ENCODE results near the gene C4orf50. TPM values are rescaled to one million over a fixed set of nuclear protein-coding genes. Genes with fewer than 3 reads are reported as not detected.

Gene C4orf50
- total RNA-seq, 4 donors from 2014 or later, result not detected

DNA sequence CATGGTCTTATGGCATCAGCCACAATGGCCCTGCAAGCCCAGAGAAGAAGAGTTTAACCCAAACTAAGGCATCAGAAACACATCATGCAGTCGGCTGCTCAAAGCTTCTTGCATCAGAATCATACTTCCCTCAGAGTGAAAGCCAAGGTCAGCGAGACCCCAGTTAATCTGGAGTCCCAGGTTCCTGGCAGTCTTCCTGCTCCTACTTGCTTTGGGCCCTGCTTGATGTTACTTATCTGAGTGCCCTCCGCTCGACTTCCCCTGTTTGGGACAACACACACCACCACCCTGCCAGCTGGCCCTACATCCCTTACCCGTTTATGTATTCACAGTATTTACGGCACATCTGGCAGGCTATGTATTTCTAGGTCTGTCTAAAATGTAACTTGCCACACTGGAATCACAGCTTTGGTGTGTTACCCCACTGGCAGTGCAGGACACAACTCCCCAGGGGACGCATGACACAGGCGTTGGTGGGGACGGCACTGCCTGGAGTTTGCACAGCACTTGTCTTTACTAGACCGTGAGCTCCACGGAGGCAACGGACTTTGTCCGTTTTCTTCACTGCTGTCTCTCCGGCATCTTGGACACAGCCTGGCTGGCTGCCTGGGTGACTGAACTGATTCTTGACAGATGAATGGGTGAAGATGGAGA, 148.1 kb downstream of the C4orf50 start:
- DNase-seq (ENCODE audit: low spot score in 2 of 2), result no peak
- H3K36me3 ChIP-seq, result no peaks in the 10 kb centered on the region
- no peak overlapping the region for H3K27ac ChIP-seq
- WGBS, result 81% methylated on average over 9 of the region's 14 CpGs
- H3K4me3 ChIP-seq, result no peak overlapping the region
- H3K9me3 ChIP-seq, result no peaks in the 10 kb centered on the region
- H3K4me1 ChIP-seq, result peaks cover 4% of the 10 kb centered on the region
- H3K27me3 ChIP-seq, result no peaks in the 10 kb centered on the region
- TF ChIP-seq POLR2A (IDR thresholded peaks at IDR 0.05) (no peak), POLR2AphosphoS5 (IDR thresholded peaks at IDR 0.05) (no peak), EP300 (IDR thresholded peaks at IDR 0.05) (no peak)
- TF ChIP-seq, protein P1, sequence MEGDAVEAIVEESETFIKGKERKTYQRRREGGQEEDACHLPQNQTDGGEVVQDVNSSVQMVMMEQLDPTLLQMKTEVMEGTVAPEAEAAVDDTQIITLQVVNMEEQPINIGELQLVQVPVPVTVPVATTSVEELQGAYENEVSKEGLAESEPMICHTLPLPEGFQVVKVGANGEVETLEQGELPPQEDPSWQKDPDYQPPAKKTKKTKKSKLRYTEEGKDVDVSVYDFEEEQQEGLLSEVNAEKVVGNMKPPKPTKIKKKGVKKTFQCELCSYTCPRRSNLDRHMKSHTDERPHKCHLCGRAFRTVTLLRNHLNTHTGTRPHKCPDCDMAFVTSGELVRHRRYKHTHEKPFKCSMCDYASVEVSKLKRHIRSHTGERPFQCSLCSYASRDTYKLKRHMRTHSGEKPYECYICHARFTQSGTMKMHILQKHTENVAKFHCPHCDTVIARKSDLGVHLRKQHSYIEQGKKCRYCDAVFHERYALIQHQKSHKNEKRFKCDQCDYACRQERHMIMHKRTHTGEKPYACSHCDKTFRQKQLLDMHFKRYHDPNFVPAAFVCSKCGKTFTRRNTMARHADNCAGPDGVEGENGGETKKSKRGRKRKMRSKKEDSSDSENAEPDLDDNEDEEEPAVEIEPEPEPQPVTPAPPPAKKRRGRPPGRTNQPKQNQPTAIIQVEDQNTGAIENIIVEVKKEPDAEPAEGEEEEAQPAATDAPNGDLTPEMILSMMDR (IDR thresholded peaks at IDR 0.05), result no peak

GRCh38 chr4:5867866-5868265, 150.4 kb downstream of the C4orf50 start:
- Histone ChIP-seq H3K4me1 (no peaks in the 10 kb centered on the region), H3K27me3 (peaks cover 2% of the 10 kb centered on the region), H3K4me3 (no peak overlapping the region), H3K9me3 (no peaks in the 10 kb centered on the region), H3K27ac (no peak overlapping the region), H3K36me3 (no peaks in the 10 kb centered on the region)
- no peak for TF ChIP-seq POLR2AphosphoS5 (IDR thresholded peaks at IDR 0.05)
- no peak for TF ChIP-seq POLR2A (IDR thresholded peaks at IDR 0.05)
- TF ChIP-seq, protein P1 (IDR thresholded peaks at IDR 0.05), result no peak
- no peak for TF ChIP-seq EP300 (IDR thresholded peaks at IDR 0.05)
- DNase-seq (ENCODE audit: low spot score in 2 of 2), result no peak
- 81% methylated on average over 3 of the region's 3 CpGs for WGBS

- 76% methylated on average over 10 of the region's 10 CpGs for WGBS
- no peak overlapping the region for H3K4me3 ChIP-seq
- H3K36me3 ChIP-seq, result no peaks in the 10 kb centered on the region
- no peaks in the 10 kb centered on the region for H3K4me1 ChIP-seq
- H3K9me3 ChIP-seq, result no peaks in the 10 kb centered on the region
- peaks cover 2% of the 10 kb centered on the region for H3K27me3 ChIP-seq
- no peak for DNase-seq (ENCODE audit: low spot score in 2 of 2)
- TF ChIP-seq POLR2A (IDR thresholded peaks at IDR 0.05), result no peak
- H3K27ac ChIP-seq, result no peak overlapping the region
Observed at GRCh38 chr4:5866841-5867813, 151.1 kb downstream of the C4orf50 start.

DNA sequence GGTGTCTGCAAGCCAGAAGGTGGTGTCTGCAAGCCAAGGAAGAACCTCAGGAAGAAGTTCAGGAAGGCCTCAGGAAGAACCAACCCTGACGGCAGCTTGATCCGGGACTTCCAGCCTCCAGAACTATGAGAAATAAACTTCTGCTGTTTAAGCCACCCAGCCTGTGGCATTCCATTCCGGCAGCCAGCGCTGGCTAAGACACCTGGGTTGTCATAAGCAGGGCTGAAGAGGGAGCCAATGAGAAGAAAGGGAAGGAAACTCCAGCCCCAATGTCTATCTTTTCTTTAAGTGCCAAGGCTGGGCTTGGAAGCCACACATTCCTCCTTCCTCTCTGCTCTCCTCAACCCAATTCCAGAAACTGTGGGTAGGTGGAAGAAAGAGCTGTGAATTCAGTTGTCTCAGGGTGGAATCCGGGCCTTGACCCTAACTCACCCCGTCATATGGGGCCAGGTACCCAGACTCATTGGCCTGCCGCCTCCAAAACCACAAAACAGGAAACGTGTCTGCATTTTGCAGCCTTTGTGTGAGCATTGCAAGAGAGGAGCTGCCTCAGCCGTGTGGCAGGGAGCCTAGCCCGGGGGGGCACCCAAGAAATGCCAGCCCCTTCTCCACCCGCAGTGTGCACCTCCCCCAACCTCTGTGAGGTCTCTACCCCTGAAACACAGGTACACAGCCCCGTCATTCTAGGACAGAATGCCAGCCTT, 152.2 kb downstream of the C4orf50 start:
- H3K4me3 ChIP-seq, result no peak overlapping the region
- no peaks in the 10 kb centered on the region for H3K4me1 ChIP-seq
- no peaks in the 10 kb centered on the region for H3K36me3 ChIP-seq
- peaks cover 5% of the 10 kb centered on the region for H3K27me3 ChIP-seq
- TF ChIP-seq EP300 (IDR thresholded peaks at IDR 0.05) (no peak), POLR2AphosphoS5 (IDR thresholded peaks at IDR 0.05) (no peak), POLR2A (IDR thresholded peaks at IDR 0.05) (no peak)
- TF ChIP-seq, protein P1 (IDR thresholded peaks at IDR 0.05), result no peak
- H3K27ac ChIP-seq, result no peak overlapping the region
- DNase-seq (ENCODE audit: low spot score in 2 of 2), result no peak
- no peaks in the 10 kb centered on the region for H3K9me3 ChIP-seq
- WGBS, result 66% methylated on average over 8 of the region's 12 CpGs

- Histone ChIP-seq H3K36me3 (no peaks in the 10 kb centered on the region), H3K27ac (no peak overlapping the region), H3K27me3 (peaks cover 7% of the 10 kb centered on the region), H3K9me3 (no peaks in the 10 kb centered on the region), H3K4me3 (no peak overlapping the region), H3K4me1 (no peaks in the 10 kb centered on the region)
- DNase-seq (ENCODE audit: low spot score in 2 of 2), result no peak
- TF ChIP-seq, protein P1 (IDR thresholded peaks at IDR 0.05), result no peak
- no peak for TF ChIP-seq EP300 (IDR thresholded peaks at IDR 0.05)
- TF ChIP-seq POLR2AphosphoS5 (IDR thresholded peaks at IDR 0.05), result no peak
- no peak for TF ChIP-seq POLR2A (IDR thresholded peaks at IDR 0.05)
- WGBS, result 58% methylated on average over 15 of the region's 15 CpGs
Observed at GRCh38 chr4:5863461-5864113, 154.6 kb downstream of the C4orf50 start.

All from suprapubic skin (tissue), 4 donors.